Measurements from ENCODE around the gene DONSON. TPM values are rescaled to one million over a fixed set of nuclear protein-coding genes. Genes with fewer than 3 reads are reported as not detected.

DONSON gene
- total and polyA plus RNA-seq, 2 of the 13 experiments (the other 11 are each of a cell fraction or from before 2014, with no cell fraction given) = 35.4 to 63.6 TPM

GRCh38 chr21:33568448-33568847 lies 20.0 kb downstream of the DONSON start:
- BruUV-seq (replicated peaks) = no TSS peak
- Histone ChIP-seq H3K79me2 (ENCODE audit: insufficient read depth, low read length) (peaks cover 3% of the 10 kb centered on the region), H3K36me3 (replicated peaks in 1 of 2; ENCODE audit: control insufficient read depth in 1 of 2, insufficient read depth in 2 of 2, low read length in 2 of 2) (peaks cover 7 to 30% of the 10 kb centered on the region in 2 experiments), H3K9me3 (ENCODE audit: low read length) (no peaks in the 10 kb centered on the region), H3K27ac (ENCODE audit: extremely low read length, insufficient read depth, low read length) (no peak overlapping the region), H3K4me2 (ENCODE audit: low read depth, low read length) (no peak overlapping the region), H3K27me3 (ENCODE audit: control insufficient read depth in 1 of 2, insufficient read depth in 2 of 2, low read length in 2 of 2) (no peaks in the 10 kb centered on the region), H3K4me1 (ENCODE audit: insufficient read depth, low read length) (peaks cover 40% of the 10 kb centered on the region), H3K4me3 (replicated peaks in 1 of 3; ENCODE audit: insufficient read depth in 1 of 3, low read depth in 2 of 3, low read length in 3 of 3) (no peak overlapping the region), H3K9ac (ENCODE audit: insufficient read depth, low read depth, low read length) (no peak overlapping the region), H2AFZ (ENCODE audit: low read length) (no peak overlapping the region), H4K20me1 (ENCODE audit: insufficient read depth, low read length) (no peaks in the 10 kb centered on the region)
- CTCF ChIA-PET (ENCODE audit: low intra/inter-chr PET ratio, low total read pairs) = no interaction called here
- POLR2A ChIA-PET = interaction anchor here (1.2 to 1.3 kb wide), 2 partner anchors 17 to 20 kb away, joined by 3 to 6 read pairs; partner anchors contain the start of gene DONSON
- no peak for ATAC-seq
- in situ Hi-C loops (cut with HindIII; ENCODE audit: extremely low pct_ligation_motif_present, low pct_unique_long_range_greater_than_20kb) (no loop called here), intact Hi-C loops (cut with micrococcal nuclease; ENCODE audit: unreplicated experiment) (no loop called here)
- WGBS (ENCODE audit: low lambda C conversion rate) = 90% methylated on average over 2 of the region's 2 CpGs
- DNase-seq (ENCODE audit: low spot score) = no peak
- FAIRE-seq = no peak
- TF ChIP-seq SNAPC2 (CRISPR knock-in tag; IDR thresholded peaks at IDR 0.05) = no peak
- TF ChIP-seq ZNF616 (CRISPR knock-in tag; IDR thresholded peaks at IDR 0.05; ENCODE audit: low read depth) = no peak
- TF ChIP-seq TMF1 (CRISPR knock-in tag; IDR thresholded peaks at IDR 0.05; ENCODE audit: low read depth) = no peak
- no peak for TF ChIP-seq ZNF597 (CRISPR knock-in tag; IDR thresholded peaks at IDR 0.05)
- no peak for TF ChIP-seq FOXM1 (CRISPR knock-in tag; IDR thresholded peaks at IDR 0.05)
- no peak for TF ChIP-seq ARID4A (CRISPR knock-in tag; IDR thresholded peaks at IDR 0.05; ENCODE audit: borderline replicate concordance)
- no peak for TF ChIP-seq ZBTB21 (CRISPR knock-in tag; IDR thresholded peaks at IDR 0.05)
- no peak for TF ChIP-seq ZNF557 (CRISPR knock-in tag; IDR thresholded peaks at IDR 0.05)
- TF ChIP-seq BORCS8-MEF2B (CRISPR knock-in tag; IDR thresholded peaks at IDR 0.05) = no peak
- no peak for TF ChIP-seq RBAK (CRISPR knock-in tag; IDR thresholded peaks at IDR 0.05)
- TF ChIP-seq CEBPG (CRISPR knock-in tag; IDR thresholded peaks at IDR 0.05) = no peak
- TF ChIP-seq ZNF441 (CRISPR knock-in tag; IDR thresholded peaks at IDR 0.05; ENCODE audit: borderline replicate concordance) = no peak
- no peak for TF ChIP-seq HDAC2 (CRISPR knock-in tag; IDR thresholded peaks at IDR 0.05)
- no peak for TF ChIP-seq JARID2 (CRISPR knock-in tag; IDR thresholded peaks at IDR 0.05; ENCODE audit: insufficient replicate concordance)
- TF ChIP-seq ZNF280B (CRISPR knock-in tag; IDR thresholded peaks at IDR 0.05; ENCODE audit: borderline replicate concordance) = no peak
- no peak for TF ChIP-seq ZBTB4 (CRISPR knock-in tag; IDR thresholded peaks at IDR 0.05; ENCODE audit: borderline replicate concordance)
